ENCODE data around the gene WDFY1.

DNA sequence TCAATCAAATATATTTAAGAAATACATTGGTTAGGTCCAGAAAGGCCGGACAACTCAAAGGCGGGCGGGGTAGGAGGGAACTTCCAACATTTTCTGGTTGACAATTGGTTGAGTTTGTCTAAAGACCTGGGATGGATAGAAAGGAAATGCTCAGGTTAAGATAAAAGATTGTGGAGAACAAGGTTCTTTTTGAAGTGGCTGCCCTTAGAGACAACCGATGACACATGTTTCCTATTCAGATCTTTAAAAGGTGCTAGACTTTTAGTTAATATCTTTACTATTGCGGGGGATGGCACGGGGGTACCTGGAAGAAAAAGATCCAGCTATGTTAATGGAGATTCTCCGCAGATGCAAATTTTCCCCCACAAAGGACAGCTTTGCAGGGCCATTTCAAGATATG, 97.7 kb downstream of the WDFY1 start:
- TF ChIP-seq, protein P1, sequence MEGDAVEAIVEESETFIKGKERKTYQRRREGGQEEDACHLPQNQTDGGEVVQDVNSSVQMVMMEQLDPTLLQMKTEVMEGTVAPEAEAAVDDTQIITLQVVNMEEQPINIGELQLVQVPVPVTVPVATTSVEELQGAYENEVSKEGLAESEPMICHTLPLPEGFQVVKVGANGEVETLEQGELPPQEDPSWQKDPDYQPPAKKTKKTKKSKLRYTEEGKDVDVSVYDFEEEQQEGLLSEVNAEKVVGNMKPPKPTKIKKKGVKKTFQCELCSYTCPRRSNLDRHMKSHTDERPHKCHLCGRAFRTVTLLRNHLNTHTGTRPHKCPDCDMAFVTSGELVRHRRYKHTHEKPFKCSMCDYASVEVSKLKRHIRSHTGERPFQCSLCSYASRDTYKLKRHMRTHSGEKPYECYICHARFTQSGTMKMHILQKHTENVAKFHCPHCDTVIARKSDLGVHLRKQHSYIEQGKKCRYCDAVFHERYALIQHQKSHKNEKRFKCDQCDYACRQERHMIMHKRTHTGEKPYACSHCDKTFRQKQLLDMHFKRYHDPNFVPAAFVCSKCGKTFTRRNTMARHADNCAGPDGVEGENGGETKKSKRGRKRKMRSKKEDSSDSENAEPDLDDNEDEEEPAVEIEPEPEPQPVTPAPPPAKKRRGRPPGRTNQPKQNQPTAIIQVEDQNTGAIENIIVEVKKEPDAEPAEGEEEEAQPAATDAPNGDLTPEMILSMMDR (IDR thresholded peaks at IDR 0.05 in 4 of 5, conservative IDR thresholded peaks at IDR 0.05 in 1 of 5): no peak
- no peak for TF ChIP-seq POLR2A (IDR thresholded peaks at IDR 0.05)
